Measurements from ENCODE around the gene TAMM41.
"Not testable (repeated sequence)": the region's sequence is repeated elsewhere in the genome, so short reads cannot be mapped to it uniquely, and the experiment has no call there.

TAMM41 gene

DNA sequence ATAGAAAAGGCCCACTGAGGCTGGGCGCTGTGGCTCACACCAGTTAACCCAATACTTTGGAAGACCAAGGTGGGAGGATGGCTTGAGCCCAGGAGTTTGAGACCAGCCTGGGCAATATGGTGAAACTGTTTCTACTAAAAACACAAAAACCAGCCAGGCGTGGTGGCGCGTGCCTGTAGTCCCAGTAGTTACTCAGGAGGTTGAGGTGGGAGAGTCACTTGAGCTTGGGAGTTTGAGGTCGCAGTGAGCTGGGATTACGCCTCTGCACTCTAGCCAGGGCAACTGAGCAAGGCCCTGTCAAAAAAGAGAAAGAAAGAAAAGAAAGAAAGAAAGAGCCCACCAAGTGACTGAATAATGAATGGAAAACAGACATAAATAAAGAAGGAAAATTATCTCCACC, 32.0 kb downstream of the TAMM41 start:
- DNase-seq = no peak

- DNase-seq = no peak
Measured at GRCh38 chr3:11810276-11810675, 36.4 kb downstream of the TAMM41 start.

DNA sequence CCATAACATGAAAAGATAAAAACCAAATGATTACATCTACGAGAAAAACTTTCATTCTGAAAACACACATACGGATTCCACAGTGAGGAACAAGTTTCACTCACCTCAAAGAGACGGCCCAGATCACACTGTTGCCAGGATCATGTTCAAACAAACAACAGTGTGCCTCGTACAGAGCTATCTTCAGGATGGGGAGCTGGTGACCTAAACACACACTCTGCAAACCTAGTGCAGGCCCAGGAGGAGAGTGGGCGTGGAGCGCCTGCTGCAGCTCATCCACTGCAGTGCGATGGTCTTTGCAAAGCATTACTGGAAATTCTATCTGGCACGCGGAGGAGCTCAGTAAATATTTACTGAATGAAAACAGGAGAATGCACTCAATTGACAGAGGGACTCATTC, 38.5 kb downstream of the TAMM41 start:
- peak; percentile 65 for DNase-seq

DNA sequence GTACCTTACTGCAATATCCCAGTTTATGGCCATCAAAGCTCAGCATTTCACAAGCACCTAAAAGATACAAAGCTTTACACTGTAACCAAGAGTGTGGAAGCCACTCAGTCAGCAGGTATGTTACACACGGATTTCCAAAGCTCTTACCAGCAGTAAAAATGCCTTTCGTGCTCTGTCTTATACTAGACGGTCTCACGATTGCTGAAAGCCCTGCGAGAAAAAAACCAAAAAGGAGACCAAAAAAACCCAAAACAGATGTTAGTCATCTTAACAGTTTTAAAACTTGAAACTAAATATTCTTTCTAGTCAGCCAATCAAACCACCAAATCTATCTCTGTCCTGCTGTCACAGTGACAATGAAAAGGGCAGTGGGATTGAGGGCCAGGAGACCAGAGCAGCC, 39.0 kb downstream of the TAMM41 start:
- no peak for DNase-seq

DNA sequence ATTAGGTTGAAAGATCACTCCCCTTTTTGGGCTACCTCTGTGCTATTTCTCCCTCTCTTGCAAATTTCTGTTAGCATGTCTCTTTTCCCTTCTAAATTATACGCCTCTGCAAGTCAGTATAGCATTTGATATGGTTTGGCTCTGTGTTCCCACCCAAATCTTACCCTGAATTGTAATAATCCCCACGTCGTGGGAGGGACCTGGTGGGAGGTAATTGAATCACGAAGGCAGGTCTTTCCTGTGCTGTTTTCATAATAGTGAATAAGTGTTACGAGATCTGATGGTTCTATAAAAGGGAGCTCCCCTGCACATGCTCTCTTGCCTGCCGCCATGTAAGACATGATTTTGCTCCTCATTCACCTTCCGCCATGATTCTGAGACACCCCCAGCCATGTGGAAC, 41.0 kb downstream of the TAMM41 start:
- DNase-seq = no peak

DNA sequence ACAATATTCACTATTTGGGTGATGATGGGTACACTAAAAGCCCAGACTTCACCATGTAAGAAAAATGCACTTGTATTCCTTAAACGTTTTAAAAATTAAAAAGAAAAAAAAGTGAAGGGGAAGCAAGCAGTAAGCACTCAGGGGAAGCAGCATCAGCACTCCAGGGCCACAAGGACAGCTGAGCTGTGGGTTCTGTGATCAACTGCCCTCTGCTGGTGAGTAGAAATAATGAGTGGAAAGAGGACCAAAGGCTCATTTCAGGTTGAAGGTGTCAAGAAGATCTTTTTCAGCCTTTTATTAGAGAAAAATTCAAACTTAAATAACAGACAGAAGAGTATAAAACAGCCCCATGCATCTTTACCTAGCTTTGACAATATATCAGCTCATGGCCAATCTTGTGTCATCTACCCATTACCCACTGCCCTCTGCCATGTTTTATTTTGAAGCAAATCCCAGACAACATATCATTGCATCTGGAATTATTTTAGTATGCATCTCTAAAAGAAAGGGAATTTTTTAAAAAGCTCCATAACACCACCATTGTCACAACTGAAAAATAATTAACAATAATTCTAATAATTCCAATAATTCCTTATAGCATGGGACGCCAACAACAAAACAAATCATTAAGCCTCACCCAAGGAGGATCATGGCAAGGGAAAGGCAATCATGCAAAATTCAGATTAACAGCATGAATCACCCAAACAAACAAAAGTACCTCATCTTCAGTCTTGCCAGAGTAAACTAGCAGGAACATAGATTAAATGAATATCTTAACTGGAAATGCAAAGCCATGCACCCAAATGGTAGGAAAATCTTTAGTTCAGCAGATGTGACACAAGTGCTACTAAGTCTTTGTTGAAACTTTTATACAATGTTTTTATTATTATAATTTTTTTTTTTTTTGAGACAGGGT, 42.5 kb downstream of the TAMM41 start:
- peak; percentile 58 for DNase-seq

- DNase-seq = no peak
Measured at GRCh38 chr3:11799791-11800190, 46.9 kb downstream of the TAMM41 start.

GRCh38 chr3:11794927-11795326, 51.8 kb downstream of the TAMM41 start:
- DNase-seq = no peak

GRCh38 chr3:11791339-11792200, 55.1 kb downstream of the TAMM41 start:
- DNase-seq = no peak

- no peak for DNase-seq
Measured at GRCh38 chr3:11789412-11789811, 57.3 kb downstream of the TAMM41 start.

DNA sequence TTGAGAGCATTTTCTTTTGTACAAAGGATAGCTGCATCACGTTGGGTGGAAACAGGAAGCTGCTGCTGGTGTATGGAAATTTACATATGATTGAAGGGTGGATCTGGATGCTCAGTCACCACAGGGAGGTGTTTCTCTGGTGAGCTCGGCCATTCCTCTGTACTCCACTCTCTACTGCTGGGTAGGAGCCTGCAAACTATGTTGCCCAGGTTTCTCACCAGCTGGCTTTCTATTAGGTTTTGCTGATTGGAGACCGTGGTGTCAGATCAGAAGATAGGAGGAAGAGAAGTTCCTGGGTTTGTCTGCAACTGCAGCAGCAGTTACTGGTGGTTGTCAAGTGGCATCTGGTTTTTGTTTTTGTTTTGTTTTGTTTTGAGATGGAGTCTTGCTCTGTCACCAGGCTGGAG, 61.7 kb downstream of the TAMM41 start:
- DNase-seq = no peak

GRCh38 chr3:11780341-11780740, 66.3 kb downstream of the TAMM41 start:
- DNase-seq = no peak

- no peak for DNase-seq
Measured at GRCh38 chr3:11779626-11780025, 67.1 kb downstream of the TAMM41 start.

- no peak for DNase-seq
Measured at GRCh38 chr3:11778248-11778647, 68.4 kb downstream of the TAMM41 start.

- no peak for DNase-seq
Measured at GRCh38 chr3:11776346-11776745, 70.3 kb downstream of the TAMM41 start.

GRCh38 chr3:11775493-11775892, 71.2 kb downstream of the TAMM41 start:
- no peak for DNase-seq

DNA sequence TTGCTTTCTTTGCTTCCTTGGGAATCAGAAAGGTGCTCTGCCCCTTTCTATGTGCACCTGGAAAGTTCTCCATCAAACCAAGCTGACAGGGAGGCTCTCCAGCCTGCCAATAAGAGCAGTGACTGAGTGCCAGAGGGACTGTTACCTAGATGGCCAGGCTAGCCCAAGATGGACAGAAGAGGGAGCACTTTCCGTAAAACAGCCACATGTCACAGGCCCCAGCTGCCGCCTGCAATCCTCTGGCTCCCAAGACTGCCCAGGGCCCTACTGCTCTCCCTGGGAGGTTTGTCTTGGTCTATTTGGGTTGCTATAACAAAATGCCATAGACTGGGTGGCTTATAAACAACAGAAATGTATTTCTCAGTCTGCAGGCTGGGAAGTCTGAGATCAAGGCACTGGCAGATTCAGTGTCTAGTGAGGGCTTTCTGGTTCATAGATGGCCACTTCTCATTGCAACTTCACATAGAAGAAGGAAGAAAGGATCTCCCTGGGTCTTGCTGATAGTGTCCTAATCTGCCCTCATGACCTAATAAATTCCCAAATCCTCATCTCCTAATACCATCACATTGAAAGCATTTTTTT, 72.3 kb downstream of the TAMM41 start:
- DNase-seq = peak; percentile 57

DNA sequence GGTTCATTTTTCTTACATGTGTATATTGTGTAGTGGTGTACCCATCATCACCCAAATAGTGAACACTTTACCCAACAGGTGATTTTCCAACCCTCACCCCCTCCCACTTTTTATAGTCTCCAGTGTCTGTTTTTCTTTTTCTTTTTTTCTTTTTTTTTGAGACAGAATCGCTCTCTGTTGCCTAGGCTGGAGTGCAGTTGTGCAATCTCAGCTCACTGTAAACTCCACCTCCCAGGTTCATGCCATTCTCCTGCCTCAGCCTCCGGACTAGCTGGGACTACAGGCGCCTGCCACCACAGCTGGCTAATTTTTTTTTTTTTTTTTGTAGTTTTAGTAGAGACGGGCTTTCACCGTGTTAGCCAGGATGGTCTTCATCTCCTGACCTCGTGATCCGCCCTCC, 74.8 kb downstream of the TAMM41 start:
- DNase-seq = not testable (repeated sequence)

DNA sequence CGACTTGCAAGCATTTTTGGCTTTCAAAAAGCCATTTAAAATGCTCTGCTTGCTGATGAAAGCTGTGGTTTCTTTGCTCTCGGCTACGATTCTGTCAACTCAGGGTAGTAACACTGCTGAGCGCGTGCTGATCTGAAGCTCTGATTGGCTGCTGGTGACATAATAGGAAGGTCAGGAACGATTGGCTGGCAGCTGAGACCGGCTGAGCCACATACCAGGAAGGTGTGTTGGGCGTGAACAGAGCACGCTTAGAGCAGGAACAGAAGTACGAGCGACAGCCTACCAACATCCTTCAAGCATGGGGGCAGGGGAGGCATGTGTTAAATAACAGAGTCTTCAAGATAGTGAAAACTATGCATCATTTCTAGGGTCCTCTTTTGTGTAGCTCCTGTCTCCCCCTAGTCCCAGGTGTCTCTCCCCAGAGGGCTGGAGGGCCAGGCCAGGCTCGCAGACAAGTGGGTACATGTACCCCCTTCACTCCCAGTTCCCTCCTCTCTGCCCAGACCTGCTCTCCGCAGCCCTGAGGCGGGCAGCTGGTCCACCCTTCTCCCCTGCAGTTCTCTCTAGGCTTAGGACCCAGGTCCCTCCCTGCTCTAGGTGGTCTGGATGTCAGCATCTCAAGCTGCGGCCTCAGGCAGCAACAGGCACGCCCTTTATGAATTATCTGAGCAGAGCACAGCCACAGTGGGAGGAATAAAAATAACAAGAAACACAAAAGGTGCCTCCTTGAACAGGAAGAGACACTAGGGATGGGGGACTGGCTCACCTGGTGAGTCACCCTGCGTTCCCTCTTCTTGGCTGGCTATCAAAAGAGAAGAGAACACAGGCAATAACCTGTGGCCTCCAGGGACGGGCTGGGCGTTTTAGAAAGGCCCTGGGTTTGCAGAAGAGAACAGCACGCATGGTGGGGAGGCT, 76.0 kb downstream of the TAMM41 start:
- DNase-seq = peak; percentile 90

- no peak for DNase-seq
Measured at GRCh38 chr3:11769704-11770476, 76.8 kb downstream of the TAMM41 start.

- no peak for DNase-seq
Measured at GRCh38 chr3:11768604-11769003, 78.1 kb downstream of the TAMM41 start.

DNA sequence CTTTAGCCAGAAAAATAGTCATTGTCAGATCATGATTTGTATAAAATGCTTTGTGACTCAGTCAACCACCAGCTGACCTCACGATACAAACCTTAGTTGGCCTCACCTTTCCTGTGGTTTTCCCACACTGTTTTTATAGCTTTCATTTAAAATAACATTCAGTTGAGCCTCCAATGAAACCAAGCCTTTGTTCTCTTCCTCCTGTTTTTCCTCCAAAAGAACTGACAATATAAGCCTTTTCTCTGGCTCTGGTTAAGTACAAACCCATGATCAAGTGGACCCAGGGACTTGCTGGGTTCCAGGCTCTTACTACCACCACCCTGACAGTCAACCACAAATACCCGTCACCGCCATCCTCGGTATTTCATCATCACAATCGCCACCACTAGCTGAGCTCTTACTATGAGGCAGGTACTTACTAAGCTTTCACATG, 81.7 kb downstream of the TAMM41 start:
- no peak for DNase-seq
